ENCODE measurements around the gene LAMA3. TPM values are rescaled to one million over a fixed set of nuclear protein-coding genes. Genes with fewer than 3 reads are reported as not detected.

LAMA3 gene
- total RNA-seq, 1 experiment from 2014 or later = 8.1 TPM

DNA sequence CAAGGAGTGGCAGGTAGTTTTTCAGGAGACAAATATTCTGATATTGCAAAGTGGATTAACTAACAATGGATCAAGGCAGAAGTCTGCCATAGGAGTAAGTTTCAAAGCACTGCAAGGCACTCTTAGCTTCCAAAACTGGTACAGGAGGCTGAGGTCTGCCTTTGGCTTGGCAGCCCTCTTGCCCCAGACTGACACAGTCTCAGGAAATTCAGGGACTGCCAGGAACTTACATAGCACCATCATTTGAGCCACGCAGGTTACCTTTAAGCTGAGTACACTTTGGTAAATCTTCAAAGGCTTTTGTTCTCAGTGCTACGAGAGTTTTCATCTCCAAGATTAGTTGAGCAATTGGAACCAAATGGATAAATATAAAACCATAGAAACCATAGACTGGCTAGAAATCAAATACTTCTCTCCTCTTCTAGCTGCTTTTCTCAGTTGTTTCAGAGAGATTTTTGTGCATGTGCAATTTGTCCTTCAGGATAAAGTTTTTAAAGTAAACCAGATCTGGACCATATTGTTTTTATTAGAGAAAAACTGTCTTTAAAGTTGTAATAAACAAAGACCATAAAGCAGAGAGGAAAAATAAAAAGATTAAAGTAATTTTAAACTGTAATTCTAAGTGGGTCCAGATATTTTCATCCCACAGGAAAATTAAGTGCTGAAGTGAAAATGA is 45.3 kb upstream of the LAMA3 start:
- Histone ChIP-seq H3K4me3 (ENCODE audit: low read depth in 2 of 2, low read length in 2 of 2) (no peak overlapping the region), H3K27ac (ENCODE audit: low read length) (no peak overlapping the region), H3K4me1 (ENCODE audit: control insufficient read depth, insufficient read depth, low read length) (no peaks in the 10 kb centered on the region), H3K9me3 (ENCODE audit: control insufficient read depth, insufficient read depth, low read depth, low read length) (no peaks in the 10 kb centered on the region), H3K27me3 (ENCODE audit: control insufficient read depth, insufficient read depth, low read length) (no peaks in the 10 kb centered on the region; the same call in 1 of the 2 replicates), H3K36me3 (ENCODE audit: control insufficient read depth, insufficient read depth, low read length) (no peaks in the 10 kb centered on the region)
- intact Hi-C loops (cut with micrococcal nuclease; ENCODE audit: unreplicated experiment) (no loop called here), in situ Hi-C loops (cut with HindIII; ENCODE audit: low pct_unique_long_range_greater_than_20kb, low sequenced_read_pairs) (no loop called here)
- DNase-seq (ENCODE audit: low read depth, low spot score) (no peak), ATAC-seq (no peak)
- TF ChIP-seq, protein P1, sequence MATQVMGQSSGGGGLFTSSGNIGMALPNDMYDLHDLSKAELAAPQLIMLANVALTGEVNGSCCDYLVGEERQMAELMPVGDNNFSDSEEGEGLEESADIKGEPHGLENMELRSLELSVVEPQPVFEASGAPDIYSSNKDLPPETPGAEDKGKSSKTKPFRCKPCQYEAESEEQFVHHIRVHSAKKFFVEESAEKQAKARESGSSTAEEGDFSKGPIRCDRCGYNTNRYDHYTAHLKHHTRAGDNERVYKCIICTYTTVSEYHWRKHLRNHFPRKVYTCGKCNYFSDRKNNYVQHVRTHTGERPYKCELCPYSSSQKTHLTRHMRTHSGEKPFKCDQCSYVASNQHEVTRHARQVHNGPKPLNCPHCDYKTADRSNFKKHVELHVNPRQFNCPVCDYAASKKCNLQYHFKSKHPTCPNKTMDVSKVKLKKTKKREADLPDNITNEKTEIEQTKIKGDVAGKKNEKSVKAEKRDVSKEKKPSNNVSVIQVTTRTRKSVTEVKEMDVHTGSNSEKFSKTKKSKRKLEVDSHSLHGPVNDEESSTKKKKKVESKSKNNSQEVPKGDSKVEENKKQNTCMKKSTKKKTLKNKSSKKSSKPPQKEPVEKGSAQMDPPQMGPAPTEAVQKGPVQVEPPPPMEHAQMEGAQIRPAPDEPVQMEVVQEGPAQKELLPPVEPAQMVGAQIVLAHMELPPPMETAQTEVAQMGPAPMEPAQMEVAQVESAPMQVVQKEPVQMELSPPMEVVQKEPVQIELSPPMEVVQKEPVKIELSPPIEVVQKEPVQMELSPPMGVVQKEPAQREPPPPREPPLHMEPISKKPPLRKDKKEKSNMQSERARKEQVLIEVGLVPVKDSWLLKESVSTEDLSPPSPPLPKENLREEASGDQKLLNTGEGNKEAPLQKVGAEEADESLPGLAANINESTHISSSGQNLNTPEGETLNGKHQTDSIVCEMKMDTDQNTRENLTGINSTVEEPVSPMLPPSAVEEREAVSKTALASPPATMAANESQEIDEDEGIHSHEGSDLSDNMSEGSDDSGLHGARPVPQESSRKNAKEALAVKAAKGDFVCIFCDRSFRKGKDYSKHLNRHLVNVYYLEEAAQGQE (IDR thresholded peaks at IDR 0.05; ENCODE audit: insufficient read depth in 1 of 2, low read depth in 2 of 2, low read length in 1 of 2) = no peak
- no peak for TF ChIP-seq POLR2AphosphoS5 (IDR thresholded peaks at IDR 0.05; ENCODE audit: low read depth, low read length)
- TF ChIP-seq, protein P2, sequence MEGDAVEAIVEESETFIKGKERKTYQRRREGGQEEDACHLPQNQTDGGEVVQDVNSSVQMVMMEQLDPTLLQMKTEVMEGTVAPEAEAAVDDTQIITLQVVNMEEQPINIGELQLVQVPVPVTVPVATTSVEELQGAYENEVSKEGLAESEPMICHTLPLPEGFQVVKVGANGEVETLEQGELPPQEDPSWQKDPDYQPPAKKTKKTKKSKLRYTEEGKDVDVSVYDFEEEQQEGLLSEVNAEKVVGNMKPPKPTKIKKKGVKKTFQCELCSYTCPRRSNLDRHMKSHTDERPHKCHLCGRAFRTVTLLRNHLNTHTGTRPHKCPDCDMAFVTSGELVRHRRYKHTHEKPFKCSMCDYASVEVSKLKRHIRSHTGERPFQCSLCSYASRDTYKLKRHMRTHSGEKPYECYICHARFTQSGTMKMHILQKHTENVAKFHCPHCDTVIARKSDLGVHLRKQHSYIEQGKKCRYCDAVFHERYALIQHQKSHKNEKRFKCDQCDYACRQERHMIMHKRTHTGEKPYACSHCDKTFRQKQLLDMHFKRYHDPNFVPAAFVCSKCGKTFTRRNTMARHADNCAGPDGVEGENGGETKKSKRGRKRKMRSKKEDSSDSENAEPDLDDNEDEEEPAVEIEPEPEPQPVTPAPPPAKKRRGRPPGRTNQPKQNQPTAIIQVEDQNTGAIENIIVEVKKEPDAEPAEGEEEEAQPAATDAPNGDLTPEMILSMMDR (IDR thresholded peaks at IDR 0.05) = no peak
- ChIA-PET CTCF (interaction anchor here (0.5 kb wide), 1 partner anchor 131 kb away, joined by 4 read pairs; no protein-coding TSS in a partner anchor), POLR2A (interaction anchor here (0.7 kb wide), 1 partner anchor 156 kb away, joined by 4 read pairs; no protein-coding TSS in a partner anchor)
- BruUV-seq (replicated peaks) = no TSS peak

DNA sequence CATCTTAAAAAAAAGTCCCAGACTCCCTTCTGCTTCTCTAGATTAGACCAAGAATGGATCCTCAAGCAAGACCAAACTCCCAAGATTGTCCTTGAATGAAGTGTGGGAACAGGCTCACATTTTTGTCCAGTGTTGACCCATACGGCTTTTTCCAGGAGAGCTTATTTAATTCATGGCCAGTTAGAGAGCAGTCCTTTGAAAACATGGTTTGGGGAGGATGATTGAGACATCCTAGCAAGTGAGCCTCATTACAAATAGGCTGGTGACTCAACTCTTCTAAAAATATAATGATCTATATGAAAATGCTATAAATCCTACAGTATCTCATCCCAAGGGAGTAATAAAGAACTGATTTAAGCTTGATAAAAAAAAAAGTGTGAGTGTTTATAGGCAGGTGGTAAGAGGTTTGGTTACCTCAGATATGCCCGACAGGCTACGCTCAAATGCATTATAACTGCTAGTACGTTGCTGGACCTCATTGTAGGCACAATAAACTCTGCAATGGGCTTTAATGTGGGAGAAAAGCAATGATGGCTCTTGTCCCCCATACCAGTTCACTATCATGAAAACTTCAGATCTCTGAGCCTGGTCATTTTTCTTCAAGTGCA is 43.6 kb upstream of the LAMA3 start:
- Histone ChIP-seq H3K4me3 (ENCODE audit: low read depth in 2 of 2, low read length in 2 of 2) (no peak overlapping the region), H3K9me3 (ENCODE audit: control insufficient read depth, insufficient read depth, low read depth, low read length) (no peaks in the 10 kb centered on the region), H3K27ac (ENCODE audit: low read length) (no peak overlapping the region), H3K27me3 (ENCODE audit: control insufficient read depth, insufficient read depth, low read length) (no peaks in the 10 kb centered on the region; the same call in 1 of the 2 replicates), H3K36me3 (ENCODE audit: control insufficient read depth, insufficient read depth, low read length) (no peaks in the 10 kb centered on the region), H3K4me1 (ENCODE audit: control insufficient read depth, insufficient read depth, low read length) (no peaks in the 10 kb centered on the region)
- CTCF ChIA-PET = no interaction called here
- intact Hi-C loops (cut with micrococcal nuclease; ENCODE audit: unreplicated experiment) (no loop called here), in situ Hi-C loops (cut with HindIII; ENCODE audit: low pct_unique_long_range_greater_than_20kb, low sequenced_read_pairs) (no loop called here)
- no TSS peak for BruUV-seq (replicated peaks)
- no peak for TF ChIP-seq SIN3A (IDR thresholded peaks at IDR 0.05; ENCODE audit: borderline replicate concordance, insufficient read depth, low read depth, low read length)
- TF ChIP-seq, protein P1 (IDR thresholded peaks at IDR 0.05; ENCODE audit: insufficient read depth in 1 of 2, low read depth in 2 of 2, low read length in 1 of 2) = no peak
- TF ChIP-seq TCF7L2 (IDR thresholded peaks at IDR 0.05; ENCODE audit: low read depth, low read length) = no peak
- TF ChIP-seq, protein P2 (IDR thresholded peaks at IDR 0.05) = no peak
- no peak for TF ChIP-seq POLR2AphosphoS5 (IDR thresholded peaks at IDR 0.05; ENCODE audit: low read depth, low read length)
- DNase-seq (ENCODE audit: low read depth, low spot score) (no peak), ATAC-seq (no peak)
- POLR2A ChIA-PET = no interaction called here

All from Panc1 (cell line).